HTR-8/SVneo (cell line): ENCODE measurements around the gene HMCES.
"Not testable (repeated sequence)": the region's sequence is repeated elsewhere in the genome, so short reads cannot be mapped to it uniquely, and the experiment has no call there.

Source experiments
- DNase-seq: peaks from one replicate; pipeline ENCODE4 v3.0.0; 2011; ENCODE audit warnings: low spot score, mixed read lengths; ENCODE audit not compliant: insufficient read length
- FAIRE-seq: peaks from 2 replicates; lab custom pipeline; 2011; peaks lifted over from hg19 to GRCh38; lab: Jason Lieb, UNC

Gene HMCES

GRCh38 chr3:129341331-129342141 lies 62.9 kb downstream of the HMCES start:
- no peak for DNase-seq
- no peak for FAIRE-seq

GRCh38 chr3:129343643-129344360 lies 65.1 kb downstream of the HMCES start:
- DNase-seq (no peak), FAIRE-seq (no peak)

- DNase-seq, result peak; percentile 46
- FAIRE-seq, result no peak
These were observed 66.0 kb downstream of the HMCES start for GRCh38 chr3:129344540-129345220.

- FAIRE-seq (no peak), DNase-seq (no peak)
These were observed 66.6 kb downstream of the HMCES start for GRCh38 chr3:129345281-129345680.

- DNase-seq (no peak), FAIRE-seq (no peak)
These were observed 67.3 kb downstream of the HMCES start for GRCh38 chr3:129345971-129346370.

- DNase-seq, result no peak
- no peak for FAIRE-seq
These were observed 68.2 kb downstream of the HMCES start for GRCh38 chr3:129346695-129347457.

GRCh38 chr3:129347458-129347845 lies 68.8 kb downstream of the HMCES start:
- DNase-seq (no peak), FAIRE-seq (no peak)

GRCh38 chr3:129348734-129349133 lies 70.1 kb downstream of the HMCES start:
- DNase-seq (no peak), FAIRE-seq (no peak)

GRCh38 chr3:129349169-129349568 lies 70.5 kb downstream of the HMCES start:
- DNase-seq, result not testable (repeated sequence)
- FAIRE-seq, result peak; percentile 31

- DNase-seq (no peak), FAIRE-seq (no peak)
These were observed 71.1 kb downstream of the HMCES start for GRCh38 chr3:129349791-129350190.

- FAIRE-seq, result no peak
- DNase-seq, result no peak
These were observed 73.4 kb downstream of the HMCES start for GRCh38 chr3:129352045-129352444.

- no peak for FAIRE-seq
- DNase-seq, result no peak
These were observed 74.2 kb downstream of the HMCES start for GRCh38 chr3:129352650-129353588.

- DNase-seq (no peak), FAIRE-seq (no peak)
These were observed 74.9 kb downstream of the HMCES start for GRCh38 chr3:129353589-129353941.
